ENCODE results near the gene ST7.

GRCh38 chr7:117216436-117217069 lies 263.3 kb downstream of the ST7 start:
- TF ChIP-seq, protein P1, sequence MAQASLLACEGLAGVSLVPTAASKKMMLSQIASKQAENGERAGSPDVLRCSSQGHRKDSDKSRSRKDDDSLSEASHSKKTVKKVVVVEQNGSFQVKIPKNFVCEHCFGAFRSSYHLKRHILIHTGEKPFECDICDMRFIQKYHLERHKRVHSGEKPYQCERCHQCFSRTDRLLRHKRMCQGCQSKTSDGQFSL (CRISPR knock-in tag; IDR thresholded peaks at IDR 0.05) = no peak
- TF ChIP-seq CTCF (CRISPR knock-in tag; IDR thresholded peaks at IDR 0.05) (no peak), ZNF44 (CRISPR knock-in tag; IDR thresholded peaks at IDR 0.05) (no peak), ZEB1 (IDR thresholded peaks at IDR 0.05; ENCODE audit: insufficient replicate concordance, low read depth) (no peak), ZNF263 (CRISPR knock-in tag; IDR thresholded peaks at IDR 0.05) (no peak), KLF16 (CRISPR knock-in tag; IDR thresholded peaks at IDR 0.05) (no peak), AFF4 (CRISPR knock-in tag; IDR thresholded peaks at IDR 0.05) (no peak), SP1 (IDR thresholded peaks at IDR 0.05) (no peak), SP1 (CRISPR knock-in tag; IDR thresholded peaks at IDR 0.05) (no peak), ZNF451 (CRISPR knock-in tag; IDR thresholded peaks at IDR 0.05) (no peak), EZH2 (conservative IDR thresholded peaks at IDR 0.05; ENCODE audit: low read depth, low read length) (no peak), MYC (CRISPR knock-in tag; IDR thresholded peaks at IDR 0.05; ENCODE audit: borderline replicate concordance) (no peak)
- TF ChIP-seq, protein P2, sequence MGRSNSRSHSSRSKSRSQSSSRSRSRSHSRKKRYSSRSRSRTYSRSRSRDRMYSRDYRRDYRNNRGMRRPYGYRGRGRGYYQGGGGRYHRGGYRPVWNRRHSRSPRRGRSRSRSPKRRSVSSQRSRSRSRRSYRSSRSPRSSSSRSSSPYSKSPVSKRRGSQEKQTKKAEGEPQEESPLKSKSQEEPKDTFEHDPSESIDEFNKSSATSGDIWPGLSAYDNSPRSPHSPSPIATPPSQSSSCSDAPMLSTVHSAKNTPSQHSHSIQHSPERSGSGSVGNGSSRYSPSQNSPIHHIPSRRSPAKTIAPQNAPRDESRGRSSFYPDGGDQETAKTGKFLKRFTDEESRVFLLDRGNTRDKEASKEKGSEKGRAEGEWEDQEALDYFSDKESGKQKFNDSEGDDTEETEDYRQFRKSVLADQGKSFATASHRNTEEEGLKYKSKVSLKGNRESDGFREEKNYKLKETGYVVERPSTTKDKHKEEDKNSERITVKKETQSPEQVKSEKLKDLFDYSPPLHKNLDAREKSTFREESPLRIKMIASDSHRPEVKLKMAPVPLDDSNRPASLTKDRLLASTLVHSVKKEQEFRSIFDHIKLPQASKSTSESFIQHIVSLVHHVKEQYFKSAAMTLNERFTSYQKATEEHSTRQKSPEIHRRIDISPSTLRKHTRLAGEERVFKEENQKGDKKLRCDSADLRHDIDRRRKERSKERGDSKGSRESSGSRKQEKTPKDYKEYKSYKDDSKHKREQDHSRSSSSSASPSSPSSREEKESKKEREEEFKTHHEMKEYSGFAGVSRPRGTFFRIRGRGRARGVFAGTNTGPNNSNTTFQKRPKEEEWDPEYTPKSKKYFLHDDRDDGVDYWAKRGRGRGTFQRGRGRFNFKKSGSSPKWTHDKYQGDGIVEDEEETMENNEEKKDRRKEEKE (IDR thresholded peaks at IDR 0.05) = no peak
